Breast epithelium (tissue), 4 donors: ENCODE data around the gene NUCKS1. TPM values are rescaled to one million over a fixed set of nuclear protein-coding genes. Genes with fewer than 3 reads are reported as not detected.

ENCODE experiments used
- DNase-seq, 2 donors: peaks; one replicate each; pipeline ENCODE4 v3.0.0-alpha.2; 2019; ENCODE audit warnings: low spot score in 2 of 2
- H3K27ac ChIP-seq, 2 donors: fragments of 200-600 bp; sonication (generic) in 1 of 2; one replicate each; pipeline ENCODE4 v1.5.1; 2016 to 2019; ENCODE audit warnings: mild to moderate bottlenecking in 1 of 2
- H3K27me3 ChIP-seq, 2 donors: fragments of 200-600 bp; sonication (generic) in 1 of 2; one replicate each; pipeline versions ENCODE4 v1.5.1 to v1.6.0; 2017 to 2019; ENCODE audit warnings: control low read depth in 1 of 2, mild to moderate bottlenecking in 1 of 2
- H3K36me3 ChIP-seq: fragments of 200-600 bp; one replicate; pipeline ENCODE4 v1.5.1; 2019
- H3K4me1 ChIP-seq, 2 donors: fragments of 200-600 bp; sonication (generic); one replicate each; pipeline ENCODE4 v1.5.1; 2016 to 2019; ENCODE audit warnings: control low read depth in 1 of 2
- H3K4me3 ChIP-seq, 3 donors: fragments of 200-600 bp; sonication (generic); 1 replicate in 2 of 3; 2 replicates in 1 of 3; pipeline ENCODE4 v1.5.1; 2016 to 2019; ENCODE audit warnings: mild to moderate bottlenecking in 3 of 3, moderate library complexity in 2 of 3
- H3K9me3 ChIP-seq, 2 donors: fragments of 200-600 bp; sonication (generic) in 1 of 2; one replicate each; pipeline ENCODE4 v1.5.1; 2016 to 2019; ENCODE audit warnings: control low read depth in 1 of 2
- CTCF ChIP-seq, 3 donors: fragments of 450-650 bp; IDR thresholded peaks; one replicate each; pipeline ENCODE4 v1.5.1; 2016 to 2017; ENCODE audit warnings: antibody characterized with exemption in 3 of 3, mild to moderate bottlenecking in 3 of 3, moderate library complexity in 3 of 3
- POLR2A ChIP-seq: fragments of 450-650 bp; IDR thresholded peaks from one replicate; pipeline ENCODE4 v1.6.1; 2016; ENCODE audit warnings: antibody characterized with exemption, mild to moderate bottlenecking, moderate library complexity
- POLR2AphosphoS5 ChIP-seq, 3 donors: sonication (generic); formaldehyde crosslinking; IDR thresholded peaks; one replicate each; pipeline ENCODE4 v1.6.1; 2017; ENCODE audit warnings: antibody characterized with exemption in 3 of 3
- intact Hi-C: fragments of 100-400 bp; cut with DNase I; formaldehyde crosslinking; loops from one replicate; pipeline ENCODE4 v1.15.1; 2023; ENCODE audit warnings: low total_unique reads
- total RNA-seq, 3 donors: library from RNA; depleted of rRNA; stranded (reverse); fragments of >200 nt; gene quantifications; one replicate each; pipeline ENCODE4 v1.1.0, GENCODE V29; 2016

The NUCKS1 gene
- total RNA-seq, 3 donors from 2014 or later, result 80.6 to 188 (median 86.9) TPM

- H3K4me1 ChIP-seq, result no peaks in the 10 kb centered on the region
- DNase-seq, result no peak
- no peaks in the 10 kb centered on the region for H3K36me3 ChIP-seq
- no peak overlapping the region for H3K4me3 ChIP-seq
- no peaks in the 10 kb centered on the region for H3K9me3 ChIP-seq
- intact Hi-C loops, result no loop called here
- H3K27ac ChIP-seq, result no peak overlapping the region
- TF ChIP-seq POLR2A (no peak), CTCF (IDR thresholded peaks at IDR 0.05) (no peak), POLR2AphosphoS5 (IDR thresholded peaks at IDR 0.05) (no peak)
- no peaks in the 10 kb centered on the region for H3K27me3 ChIP-seq
Measured at GRCh38 chr1:205692423-205692822, 57.6 kb downstream of the NUCKS1 start.

GRCh38 chr1:205690122-205690756 lies 59.7 kb downstream of the NUCKS1 start:
- no peak for DNase-seq
- TF ChIP-seq POLR2A (no peak), CTCF (IDR thresholded peaks at IDR 0.05) (no peak), POLR2AphosphoS5 (IDR thresholded peaks at IDR 0.05) (no peak)
- no peaks in the 10 kb centered on the region for H3K4me1 ChIP-seq
- H3K27ac ChIP-seq, result no peak overlapping the region
- H3K9me3 ChIP-seq, result no peaks in the 10 kb centered on the region
- no peaks in the 10 kb centered on the region for H3K27me3 ChIP-seq
- no peak overlapping the region for H3K4me3 ChIP-seq
- no peaks in the 10 kb centered on the region for H3K36me3 ChIP-seq
- intact Hi-C loops, result no loop called here

- no peaks in the 10 kb centered on the region for H3K9me3 ChIP-seq
- TF ChIP-seq POLR2A (no peak), CTCF (IDR thresholded peaks at IDR 0.05) (no peak), POLR2AphosphoS5 (IDR thresholded peaks at IDR 0.05) (no peak)
- intact Hi-C loops, result no loop called here
Measured at GRCh38 chr1:205689479-205689878, 60.5 kb downstream of the NUCKS1 start.

GRCh38 chr1:205688171-205689080 lies 61.6 kb downstream of the NUCKS1 start:
- H3K27me3 ChIP-seq, result no peaks in the 10 kb centered on the region
- DNase-seq, result no peak
- no peak overlapping the region for H3K4me3 ChIP-seq
- TF ChIP-seq POLR2A (no peak), CTCF (IDR thresholded peaks at IDR 0.05) (no peak), POLR2AphosphoS5 (IDR thresholded peaks at IDR 0.05) (no peak)
- H3K36me3 ChIP-seq, result no peaks in the 10 kb centered on the region
- H3K9me3 ChIP-seq, result no peaks in the 10 kb centered on the region
- intact Hi-C loops, result no loop called here
- H3K27ac ChIP-seq, result no peak overlapping the region
- H3K4me1 ChIP-seq, result no peaks in the 10 kb centered on the region

More at GRCh38 chr1:205689479-205689878, 60.5 kb downstream of the NUCKS1 start:
- no peak for DNase-seq
- Histone ChIP-seq H3K4me1 (no peaks in the 10 kb centered on the region), H3K27me3 (no peaks in the 10 kb centered on the region), H3K27ac (no peak overlapping the region), H3K4me3 (no peak overlapping the region), H3K36me3 (no peaks in the 10 kb centered on the region)

GRCh38 chr1:205687242-205687641 lies 62.7 kb downstream of the NUCKS1 start:
- TF ChIP-seq POLR2AphosphoS5 (IDR thresholded peaks at IDR 0.05) (no peak), POLR2A (no peak), CTCF (IDR thresholded peaks at IDR 0.05) (no peak)
- H3K27ac ChIP-seq, result no peak overlapping the region
- H3K4me3 ChIP-seq, result no peak overlapping the region
- intact Hi-C loops, result no loop called here
- H3K36me3 ChIP-seq, result no peaks in the 10 kb centered on the region
- no peak for DNase-seq
- H3K9me3 ChIP-seq, result no peaks in the 10 kb centered on the region
- no peaks in the 10 kb centered on the region for H3K27me3 ChIP-seq
- no peaks in the 10 kb centered on the region for H3K4me1 ChIP-seq
